GM04504 (cell line): ENCODE data around the gene TMEM132D.

Experiments
- DNase-seq: peaks from one replicate; pipeline ENCODE4 v3.0.0-alpha.2; 2012; ENCODE audit warnings: low read depth

TMEM132D gene

DNA sequence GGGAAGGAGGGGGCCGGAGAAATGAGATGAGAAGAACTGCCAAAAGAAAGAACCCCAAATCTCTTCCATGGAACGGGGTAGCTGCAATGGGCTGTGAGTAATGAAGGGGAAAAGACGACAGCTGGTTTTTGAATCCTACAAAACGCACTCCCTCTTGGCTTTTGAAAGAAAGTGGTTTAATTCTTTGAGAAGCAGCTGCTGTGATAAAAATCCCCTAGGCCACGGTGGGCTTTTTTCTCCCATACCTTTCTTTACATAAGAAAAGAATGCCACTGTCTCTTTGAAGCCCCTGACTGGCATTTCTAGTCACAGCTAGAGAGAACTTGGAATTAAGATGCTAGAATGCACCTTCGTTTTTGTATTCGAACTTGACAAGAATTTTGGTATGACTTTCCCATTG is 564.5 kb downstream of the TMEM132D start:
- no peak for DNase-seq

GRCh38 chr12:129337413-129337812 is 566.4 kb downstream of the TMEM132D start:
- DNase-seq, result no peak

- no peak for DNase-seq
Observed at GRCh38 chr12:129335773-129336172, 568.1 kb downstream of the TMEM132D start.

GRCh38 chr12:129332286-129332685 is 571.5 kb downstream of the TMEM132D start:
- DNase-seq, result no peak

GRCh38 chr12:129331356-129332085 is 572.3 kb downstream of the TMEM132D start:
- no peak for DNase-seq

DNA sequence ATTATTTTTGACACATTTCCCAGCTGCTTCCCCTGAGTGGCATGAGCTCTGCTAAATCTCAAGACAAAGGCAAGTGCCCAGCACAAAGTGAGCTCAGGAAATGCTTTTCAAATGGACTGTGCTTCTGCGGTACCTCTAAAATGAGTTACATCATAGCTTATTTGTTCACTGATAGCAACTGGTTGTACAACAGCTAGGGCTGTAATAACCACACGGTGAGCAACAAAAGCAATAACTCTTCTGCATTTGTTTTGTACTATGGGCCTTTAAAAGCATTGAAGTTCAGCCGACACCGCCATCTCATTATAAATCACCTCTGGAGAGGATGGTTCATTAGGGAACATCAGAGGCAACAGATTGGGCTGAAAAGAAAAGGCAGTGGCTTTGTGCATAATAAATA is 575.6 kb downstream of the TMEM132D start:
- DNase-seq, result no peak

- DNase-seq, result no peak
Observed at GRCh38 chr12:129325566-129325965, 578.3 kb downstream of the TMEM132D start.

GRCh38 chr12:129312048-129312447 is 591.8 kb downstream of the TMEM132D start:
- no peak for DNase-seq

DNA sequence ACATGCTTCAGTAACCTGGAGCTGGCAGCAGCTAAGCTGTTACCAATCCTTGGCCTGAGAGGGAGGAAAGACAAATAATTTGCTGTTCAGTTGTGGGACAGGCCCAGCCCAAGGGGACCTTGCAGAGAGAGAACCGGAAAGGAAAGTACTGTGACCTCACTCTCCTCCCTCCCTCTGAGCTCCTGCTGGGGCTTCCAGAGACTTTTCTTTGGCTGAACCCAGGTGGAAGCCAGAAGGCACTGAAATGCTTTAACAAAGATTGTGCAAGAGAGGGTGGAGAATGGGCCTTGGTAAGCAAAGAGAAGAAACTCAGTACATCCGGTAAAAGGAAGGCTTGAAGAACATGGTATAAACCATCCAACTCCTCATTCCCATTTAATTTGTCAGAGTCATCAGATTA is 593.5 kb downstream of the TMEM132D start:
- DNase-seq, result no peak

- DNase-seq, result no peak
Observed at GRCh38 chr12:129305851-129306250, 598.0 kb downstream of the TMEM132D start.

DNA sequence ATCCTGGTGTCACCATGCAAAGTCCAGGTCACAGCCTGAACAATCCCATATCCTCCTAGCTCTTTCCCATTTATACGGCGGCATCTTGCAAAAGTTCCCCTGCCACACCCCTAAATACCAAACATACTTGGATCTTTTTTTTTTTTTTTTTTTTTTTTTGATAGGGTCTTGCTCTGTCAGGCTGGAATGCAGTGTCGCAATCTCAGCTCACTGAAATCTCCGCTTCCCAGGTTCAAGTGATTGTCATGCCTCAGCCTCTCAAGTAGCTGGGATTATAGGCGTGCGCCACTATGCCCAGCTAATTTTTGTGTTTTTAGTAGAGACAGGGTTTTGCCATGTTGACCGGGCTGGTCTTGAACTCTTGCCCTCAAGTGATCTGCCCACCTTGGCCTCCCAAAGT is 599.3 kb downstream of the TMEM132D start:
- DNase-seq, result no peak

- DNase-seq, result no peak
Observed at GRCh38 chr12:129300011-129300410, 603.8 kb downstream of the TMEM132D start.

DNA sequence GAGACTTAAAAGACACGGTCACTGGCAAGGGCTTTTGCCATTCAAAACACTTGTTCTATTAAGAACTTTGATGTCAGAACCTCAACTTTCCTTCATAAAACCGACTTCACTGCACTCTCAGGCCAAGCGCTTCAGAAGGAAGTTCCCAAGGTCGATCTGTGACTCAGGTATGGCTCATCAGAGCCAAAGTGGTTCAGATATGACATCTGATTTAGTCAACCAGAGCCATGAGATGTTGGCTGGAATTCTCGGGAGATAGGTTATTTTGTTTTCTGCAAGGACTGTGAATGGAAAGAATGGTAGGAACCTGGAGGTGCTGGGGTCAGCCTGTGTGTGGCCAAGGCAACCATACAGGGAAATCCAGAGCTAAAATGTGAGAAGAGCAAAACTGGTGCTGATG is 604.9 kb downstream of the TMEM132D start:
- no peak for DNase-seq

- no peak for DNase-seq
Observed at GRCh38 chr12:129296671-129297070, 607.2 kb downstream of the TMEM132D start.

DNA sequence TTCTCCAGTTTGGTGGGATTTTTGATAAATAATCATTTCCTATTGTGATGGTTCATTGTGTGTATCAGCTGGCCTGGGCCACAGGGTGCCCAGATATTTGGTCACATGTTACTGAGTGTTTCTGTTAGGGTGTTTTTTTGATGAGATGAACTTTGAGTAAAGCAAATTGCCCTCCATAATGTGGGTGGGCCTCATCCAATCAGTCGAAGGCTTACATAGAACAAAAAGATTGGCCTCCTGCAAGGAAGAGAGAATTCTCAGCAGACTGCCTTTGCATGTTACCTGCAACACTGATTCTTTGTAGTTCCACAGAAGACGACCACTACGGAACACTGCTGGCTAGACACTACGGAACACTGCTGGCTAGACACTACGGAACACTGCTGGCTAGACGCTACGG is 609.0 kb downstream of the TMEM132D start:
- no peak for DNase-seq

GRCh38 chr12:129279771-129280170 is 624.1 kb downstream of the TMEM132D start:
- no peak for DNase-seq

- DNase-seq, result no peak
Observed at GRCh38 chr12:129276361-129277060, 627.3 kb downstream of the TMEM132D start.

DNA sequence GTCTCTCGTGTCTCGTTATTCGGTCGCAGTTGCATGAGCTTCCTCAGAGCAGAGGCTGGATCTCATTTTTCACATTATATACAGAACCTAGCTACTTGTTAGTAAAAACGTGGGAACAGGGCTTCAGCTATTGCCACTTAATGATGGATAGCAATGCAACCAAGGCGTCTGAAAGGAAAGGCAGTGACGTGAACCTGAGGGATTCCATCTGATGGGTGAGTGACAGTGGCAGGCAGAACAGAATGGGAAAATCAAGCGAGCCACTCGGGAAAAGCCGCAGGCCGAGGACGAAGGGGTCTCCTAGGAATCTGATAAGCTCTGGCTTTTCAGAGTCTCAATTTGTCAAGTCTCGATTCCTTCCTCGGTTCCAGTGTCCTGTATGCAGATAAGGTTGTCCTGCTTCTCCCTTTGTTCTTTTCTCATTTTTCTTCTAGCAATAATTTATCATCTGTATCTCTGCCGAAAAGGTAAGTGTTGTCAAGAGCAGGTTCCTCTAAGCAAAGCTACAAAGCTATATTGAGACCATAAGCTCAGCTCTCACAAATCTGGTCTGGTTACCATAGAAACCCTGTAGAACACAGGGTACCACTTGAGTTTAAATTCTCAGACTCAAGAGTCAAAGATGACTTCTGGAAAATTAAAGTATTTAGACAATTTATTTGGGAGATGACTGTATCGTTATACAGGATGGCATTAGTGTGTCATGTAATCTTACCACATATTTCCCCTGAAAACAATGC is 633.9 kb downstream of the TMEM132D start:
- no peak for DNase-seq

- DNase-seq, result no peak
Observed at GRCh38 chr12:129258781-129259318, 645.0 kb downstream of the TMEM132D start.

DNA sequence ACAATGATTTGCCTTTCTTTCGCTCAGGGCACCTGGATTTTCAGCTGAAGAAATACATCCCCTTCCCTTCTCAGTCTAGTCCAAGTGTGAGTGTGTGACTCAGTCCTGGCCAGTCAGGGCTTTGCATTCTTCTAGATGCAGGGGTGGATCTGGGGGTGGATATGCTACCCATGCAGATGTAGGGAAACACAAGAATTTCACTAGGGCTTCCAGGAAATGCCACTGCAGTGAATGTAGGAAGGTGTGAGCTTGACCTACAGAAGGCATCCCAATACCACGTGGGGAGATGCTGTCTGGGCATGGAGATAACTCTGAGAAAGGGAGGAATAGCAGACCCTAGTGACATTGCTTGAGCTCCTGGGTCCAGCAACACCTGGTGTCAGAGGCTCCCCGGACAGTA is 646.3 kb downstream of the TMEM132D start:
- no peak for DNase-seq

GRCh38 chr12:129246630-129247029 is 657.2 kb downstream of the TMEM132D start:
- no peak for DNase-seq

DNA sequence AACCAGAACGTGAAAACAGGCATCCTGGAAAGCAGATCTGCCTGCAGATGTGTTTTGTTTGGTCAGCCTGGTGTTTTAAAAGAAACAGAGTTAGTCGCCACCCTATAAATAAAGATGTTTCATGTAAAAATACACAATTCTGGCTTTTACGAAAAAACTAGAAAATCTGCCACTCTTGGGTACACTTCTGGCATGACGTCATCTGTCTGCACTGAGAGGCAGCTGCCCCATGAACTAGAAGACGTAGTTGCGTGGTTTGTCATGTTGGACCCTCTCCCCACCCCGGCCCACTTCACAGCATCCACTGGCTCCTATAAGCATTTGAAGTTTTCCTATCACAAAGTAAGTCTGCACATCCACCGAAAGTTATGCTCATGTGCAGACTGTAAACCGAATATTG is 658.1 kb downstream of the TMEM132D start:
- no peak for DNase-seq

GRCh38 chr12:129241852-129242251 is 662.0 kb downstream of the TMEM132D start:
- no peak for DNase-seq
